Aorta (tissue), 5 donors: ENCODE data around the gene ACSS1. TPM values are rescaled to one million over a fixed set of nuclear protein-coding genes. Genes with fewer than 3 reads are reported as not detected.
A peak's percentile ranks its signal among the peaks of the same experiment; 100 is the strongest.
"Not testable (repeated sequence)": the region's sequence is repeated elsewhere in the genome, so short reads cannot be mapped to it uniquely, and the experiment has no call there.

Source experiments
- ATAC-seq: fragments of 200-7000 bp; cut with Tn5 transposase; one replicate; pipeline ENCODE4 v1.9.1; 2022; ENCODE audit warnings: moderate library complexity; ENCODE audit not compliant: low FRiP score
- DNase-seq, 2 donors: peaks; one replicate each; pipeline ENCODE4 v3.0.0-alpha.2; 2020
- H3K27ac ChIP-seq, 2 donors: one replicate each; pipeline ENCODE4 v1.5.1; 2013; ENCODE audit warnings: low read length in 2 of 2, mild to moderate bottlenecking in 2 of 2, moderate library complexity in 2 of 2, control low read depth in 1 of 2, inconsistent platforms in 1 of 2, low read depth in 1 of 2
- H3K27me3 ChIP-seq, 2 donors: one replicate each; pipeline ENCODE4 v1.6.1; 2013; ENCODE audit warnings: control low read depth in 1 of 2, low read length in 1 of 2, mild to moderate bottlenecking in 1 of 2, moderate library complexity in 1 of 2; ENCODE audit not compliant: insufficient read depth in 2 of 2, control insufficient read depth in 1 of 2
- H3K36me3 ChIP-seq, 2 donors: one replicate each; pipeline ENCODE4 v1.6.1; 2013; ENCODE audit warnings: control low read depth in 1 of 2, low read length in 1 of 2, mild to moderate bottlenecking in 1 of 2; ENCODE audit not compliant: insufficient read depth in 2 of 2, control insufficient read depth in 1 of 2
- H3K4me1 ChIP-seq, 2 donors: one replicate each; pipeline ENCODE4 v1.6.1; 2013; ENCODE audit warnings: low read length in 2 of 2, control low read depth in 1 of 2, mild to moderate bottlenecking in 1 of 2, moderate library complexity in 1 of 2; ENCODE audit not compliant: insufficient read depth in 2 of 2, control insufficient read depth in 1 of 2
- H3K4me3 ChIP-seq, 2 donors: one replicate each; pipeline ENCODE4 v1.5.1; 2013; ENCODE audit warnings: low read length in 2 of 2, control low read depth in 1 of 2, mild to moderate bottlenecking in 1 of 2
- H3K9me3 ChIP-seq: one replicate; pipeline ENCODE4 v1.6.1; 2013; ENCODE audit warnings: mild to moderate bottlenecking, low read length; ENCODE audit not compliant: control insufficient read depth
- WGBS, 2 donors: extraction: QIAGEN DNeasy Blood & Tissue Kit; methylation state at CpG; one replicate each; pipeline ENCODE4 v1.1.7; 2013; 5-methylcytosine and 5-hydroxymethylcytosine counted together
- intact Hi-C, 2 donors: fragments of 100-400 bp; cut with DNase I; formaldehyde crosslinking; loops; one replicate each; pipeline versions ENCODE4 v1.14.2 to v1.15.0; 2022
- polyA plus RNA-seq, 2 donors: library from polyadenylated mRNA; stranded (reverse); fragments of 200-250 nt; gene quantifications; one replicate each; pipeline ENCODE4 v1.2.3, GENCODE V29; 2013
- total RNA-seq, 2 donors: library from RNA; stranded (reverse); fragmentation: NEBNext Ultra II Directional; extraction: Animal tissue kit (Norgen Biotek cat#: 25700); gene quantifications; one replicate each; pipeline ENCODE4 v1.2.1, GENCODE V29; 2021
- donor health status: healthy with polysubstance abuse.
- donor health status: Bipolar disorder and iron deficiency.
- donor health status: DM: no; HTN: no; CAD: no.
- donor health status: DM: no; HTN: no; CAD: no.
- donor health status: DM: yes; HTN: yes; CAD: no.

The ACSS1 gene
- total and polyA plus RNA-seq, 4 donors, result 7.6 to 23.4 (median 18.3) TPM

DNA sequence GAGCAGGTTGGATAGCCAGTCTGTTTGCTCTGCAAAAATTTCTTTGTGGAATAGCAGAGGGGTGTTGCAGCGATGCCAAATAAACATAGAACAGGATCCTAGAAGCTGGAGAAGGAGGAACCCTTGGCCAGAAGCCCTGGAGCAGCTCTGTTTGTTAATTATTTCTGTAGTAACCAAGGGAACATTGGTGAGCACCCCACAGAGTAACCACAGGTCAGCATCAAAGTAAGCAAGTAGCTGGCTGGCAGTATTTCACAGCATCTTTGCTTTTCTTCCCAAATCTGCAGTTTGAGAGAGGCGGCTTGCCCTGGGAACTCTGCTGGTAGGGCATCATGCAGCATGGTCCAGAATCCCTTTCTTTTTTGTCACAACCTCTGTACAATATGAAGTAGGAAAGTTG is 52.7 kb downstream of the ACSS1 start:
- Histone ChIP-seq H3K4me1 (no peaks in the 10 kb centered on the region), H3K27ac (no peak overlapping the region), H3K36me3 (peaks cover 0 to 5% of the 10 kb centered on the region in 2 donors), H3K4me3 (no peak overlapping the region), H3K27me3 (no peaks in the 10 kb centered on the region), H3K9me3 (no peaks in the 10 kb centered on the region)
- intact Hi-C loops, result no loop called here
- ATAC-seq (no peak), DNase-seq (peak in 1 of 2 donors; percentile 9)
- 23 to 55% methylated on average over 2 of the region's 2 CpGs for WGBS, 2 donors

DNA sequence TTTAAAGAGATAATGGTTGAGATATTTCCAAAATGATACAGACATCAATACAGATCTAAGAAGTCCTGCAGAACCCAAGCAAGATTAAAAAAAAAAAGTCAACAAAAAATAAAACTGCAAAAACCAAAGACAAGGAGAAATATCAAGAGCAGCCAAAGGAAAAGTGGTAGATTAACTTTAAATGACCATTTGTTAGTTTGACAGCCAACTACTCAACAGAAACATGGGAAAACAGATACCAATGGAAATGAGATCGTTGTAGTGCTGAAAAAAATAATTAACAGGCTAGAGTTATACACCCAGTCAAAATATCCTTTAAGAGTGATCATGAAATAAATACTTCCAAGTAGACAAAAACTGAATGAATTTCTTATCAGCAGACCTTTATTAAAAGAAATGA is 54.9 kb downstream of the ACSS1 start:
- Histone ChIP-seq H3K27ac (no peak overlapping the region), H3K27me3 (no peaks in the 10 kb centered on the region), H3K9me3 (no peaks in the 10 kb centered on the region), H3K4me3 (no peak overlapping the region), H3K4me1 (no peaks in the 10 kb centered on the region), H3K36me3 (peaks cover 0 to 5% of the 10 kb centered on the region in 2 donors)
- DNase-seq (no peak), ATAC-seq (no peak)
- 94 to 95% methylated on average over 1 of the region's 1 CpG for WGBS, 2 donors
- intact Hi-C loops, result no loop called here

GRCh38 chr20:25001323-25001722 is 56.6 kb downstream of the ACSS1 start:
- H3K4me3 ChIP-seq, H3K4me1 ChIP-seq, H3K9me3 ChIP-seq, H3K27ac ChIP-seq, intact Hi-C loops, H3K36me3 ChIP-seq, ATAC-seq, DNase-seq, H3K27me3 ChIP-seq: not testable (repeated sequence)
- WGBS, 2 donors, result 86 to 87% methylated on average over 4 of the region's 4 CpGs

GRCh38 chr20:25000268-25000801 is 57.6 kb downstream of the ACSS1 start:
- H3K4me3 ChIP-seq, result no peak overlapping the region
- intact Hi-C loops, result no loop called here
- H3K4me1 ChIP-seq, result no peaks in the 10 kb centered on the region
- no peak overlapping the region for H3K27ac ChIP-seq
- 32 to 36% methylated on average over 4 of the region's 4 CpGs for WGBS, 2 donors
- no peaks in the 10 kb centered on the region for H3K27me3 ChIP-seq
- ATAC-seq, result peak; percentile 51
- no peaks in the 10 kb centered on the region for H3K9me3 ChIP-seq
- H3K36me3 ChIP-seq, result no peaks in the 10 kb centered on the region
- peak; percentile 73 to 78 for DNase-seq

GRCh38 chr20:24999568-24999967 is 58.4 kb downstream of the ACSS1 start:
- Histone ChIP-seq H3K4me3 (no peak overlapping the region), H3K27me3 (no peaks in the 10 kb centered on the region), H3K36me3 (no peaks in the 10 kb centered on the region), H3K9me3 (no peaks in the 10 kb centered on the region), H3K27ac (no peak overlapping the region), H3K4me1 (no peaks in the 10 kb centered on the region)
- DNase-seq, result peak in 1 of 2 donors; percentile 13
- intact Hi-C loops, result loop anchor here (10.0 kb wide), 2 partner anchors 255 to 295 kb away; no protein-coding TSS in a partner anchor
- no peak for ATAC-seq
- WGBS, 2 donors, result 93 to 94% methylated on average over 4 of the region's 4 CpGs

DNA sequence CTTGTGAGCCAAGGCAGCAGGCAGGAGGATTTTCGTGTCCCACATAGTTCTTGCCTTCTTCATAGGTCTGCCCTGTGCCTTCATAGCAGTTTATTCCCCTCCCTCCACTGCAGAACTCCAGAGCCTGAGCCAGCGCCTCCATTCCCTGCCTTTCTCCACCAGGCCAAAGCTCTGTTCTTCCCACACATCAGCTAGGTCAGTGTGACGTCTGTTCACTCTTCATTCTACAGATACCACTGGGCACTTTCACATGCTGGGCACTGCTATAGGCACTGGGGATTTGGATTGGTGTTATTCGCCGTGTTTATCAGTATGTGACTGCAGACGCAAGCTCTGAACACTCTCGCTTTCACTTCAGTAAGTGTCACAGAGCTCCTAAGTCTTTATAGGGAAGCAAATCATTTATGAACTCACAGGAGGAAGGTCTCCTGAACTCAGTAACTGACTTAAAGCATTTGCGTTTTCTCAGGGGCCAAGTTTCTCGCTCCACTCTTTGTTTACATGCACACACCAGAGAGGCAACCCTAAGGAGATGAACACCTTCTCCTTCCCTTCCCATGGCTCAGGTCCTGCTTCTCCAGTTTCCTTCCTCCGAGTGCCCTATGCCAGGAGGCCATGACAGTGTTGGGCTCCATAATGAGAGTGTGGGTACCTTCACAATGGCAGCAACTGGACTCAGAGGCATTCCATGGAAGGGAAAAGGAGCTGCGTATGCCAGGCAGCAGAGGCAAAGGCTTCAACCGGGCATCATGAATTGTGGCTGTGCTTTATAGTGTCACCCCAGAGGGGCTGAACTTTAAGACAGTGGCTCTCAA is 59.1 kb downstream of the ACSS1 start:
- DNase-seq (peak in 1 of 2 donors; percentile 25), ATAC-seq (no peak)
- Histone ChIP-seq H3K27ac (no peak overlapping the region), H3K36me3 (no peaks in the 10 kb centered on the region), H3K27me3 (no peaks in the 10 kb centered on the region), H3K4me3 (no peak overlapping the region), H3K4me1 (no peaks in the 10 kb centered on the region), H3K9me3 (no peaks in the 10 kb centered on the region)
- WGBS, 2 donors, result 72 to 75% methylated on average over 12 of the region's 12 CpGs
- intact Hi-C loops, result loop anchor here (10.0 kb wide), 2 partner anchors 256 to 296 kb away; no protein-coding TSS in a partner anchor

- no peaks in the 10 kb centered on the region for H3K36me3 ChIP-seq
- intact Hi-C loops, result loop anchor here (10.0 kb wide), 2 partner anchors 257 to 297 kb away; no protein-coding TSS in a partner anchor
- H3K4me3 ChIP-seq, result no peak overlapping the region
- 75 to 80% methylated on average over 3 of the region's 3 CpGs for WGBS, 2 donors
- ATAC-seq, result no peak
- H3K27ac ChIP-seq, result no peak overlapping the region
- DNase-seq, result no peak
- H3K4me1 ChIP-seq, result no peaks in the 10 kb centered on the region
- no peaks in the 10 kb centered on the region for H3K27me3 ChIP-seq
- no peaks in the 10 kb centered on the region for H3K9me3 ChIP-seq
Measured at GRCh38 chr20:24998121-24998520, 59.8 kb downstream of the ACSS1 start.

GRCh38 chr20:24996449-24997377 is 61.2 kb downstream of the ACSS1 start:
- H3K9me3 ChIP-seq, result no peaks in the 10 kb centered on the region
- no peaks in the 10 kb centered on the region for H3K4me1 ChIP-seq
- 75 to 86% methylated on average over 9 of the region's 9 CpGs for WGBS, 2 donors
- no peak overlapping the region for H3K4me3 ChIP-seq
- no peak overlapping the region for H3K27ac ChIP-seq
- ATAC-seq, result no peak
- no peaks in the 10 kb centered on the region for H3K36me3 ChIP-seq
- H3K27me3 ChIP-seq, result no peaks in the 10 kb centered on the region
- DNase-seq, result no peak
- intact Hi-C loops, result loop anchor here (10.0 kb wide), 2 partner anchors 258 to 298 kb away; no protein-coding TSS in a partner anchor
